COLO668 (cell line): ENCODE measurements around the gene PTPN11.

Experiments
- DNase-seq: peaks from one replicate; lab custom pipeline; 2025; ENCODE audit not compliant: unreplicated experiment; lab: John Stamatoyannopoulos, UW

PTPN11 gene

DNA sequence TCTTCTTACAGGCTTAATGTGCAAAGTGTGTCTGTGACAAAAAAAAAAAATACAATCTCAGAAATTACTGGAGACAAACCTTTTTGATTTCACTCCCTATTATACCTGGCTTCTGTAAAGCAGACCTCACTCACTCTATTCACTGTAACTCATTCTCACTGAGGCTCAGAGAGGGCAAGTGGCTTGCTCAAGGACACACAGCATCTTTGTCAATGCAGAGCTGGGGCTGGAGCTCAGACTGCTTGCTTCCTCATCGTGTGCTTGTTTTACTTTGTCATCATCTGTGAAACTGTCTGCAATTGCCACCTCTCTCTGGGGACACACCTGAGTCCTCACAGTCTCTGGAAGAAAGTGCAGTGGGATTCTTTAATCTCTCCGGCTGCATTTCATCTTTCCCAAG is 120.0 kb downstream of the PTPN11 start:
- no peak for DNase-seq

DNA sequence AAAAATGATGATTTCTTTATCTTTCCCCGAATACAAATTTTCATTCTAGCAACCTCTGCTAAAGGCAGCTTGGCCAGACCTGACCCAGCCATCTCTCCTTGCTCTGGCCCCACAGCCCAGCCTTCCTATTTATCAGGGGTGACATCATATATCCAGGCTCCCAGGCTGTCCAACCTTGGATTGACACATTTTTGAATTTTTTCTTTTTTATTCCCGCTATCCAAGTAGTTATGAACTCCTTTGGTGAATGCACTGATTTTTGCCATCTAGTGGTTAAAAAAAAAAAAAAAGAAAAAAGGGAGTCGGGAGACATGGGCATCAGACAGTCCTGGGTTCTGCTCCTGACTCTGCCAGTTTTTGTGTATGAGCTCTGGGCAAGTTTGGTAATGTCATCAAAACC is 120.5 kb downstream of the PTPN11 start:
- no peak for DNase-seq

DNA sequence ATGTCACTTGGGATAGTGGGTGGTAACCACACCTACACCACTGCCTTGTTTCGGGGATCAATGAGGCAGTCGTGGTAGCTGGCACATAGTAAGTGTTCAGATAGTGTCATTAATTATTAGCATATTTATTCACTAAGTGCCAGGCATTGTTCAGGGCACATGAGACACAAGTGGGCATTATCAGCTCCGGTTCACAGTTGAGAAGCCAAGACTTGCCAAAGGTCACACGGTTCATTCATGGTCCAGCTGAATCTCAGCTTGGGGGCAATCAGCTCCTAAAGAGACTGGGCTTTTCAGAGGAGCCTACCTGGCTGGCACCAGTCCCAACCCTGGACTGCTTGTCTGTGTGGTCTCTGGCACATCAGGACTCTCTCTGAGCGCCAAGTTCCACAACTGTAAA is 121.3 kb downstream of the PTPN11 start:
- no peak for DNase-seq

DNA sequence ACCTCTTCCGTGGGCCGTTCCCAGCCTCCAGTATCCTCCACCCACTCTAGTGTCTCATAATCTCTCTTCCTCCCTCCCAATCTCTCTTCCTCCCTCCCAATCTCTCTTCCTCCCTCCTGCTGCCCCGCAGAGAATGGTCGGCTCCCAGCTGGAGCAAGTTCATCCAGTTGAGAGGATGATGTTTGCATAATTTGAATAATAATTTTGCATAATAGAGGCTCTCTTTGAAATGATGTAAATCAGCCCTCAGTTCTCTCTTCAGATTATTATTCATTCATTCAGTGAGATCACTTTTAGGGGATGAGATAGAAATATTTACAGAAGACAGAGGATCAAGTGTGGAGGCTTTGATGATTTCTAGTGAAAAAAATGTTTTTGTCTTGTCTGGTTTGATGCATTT is 125.0 kb downstream of the PTPN11 start:
- DNase-seq: no peak

DNA sequence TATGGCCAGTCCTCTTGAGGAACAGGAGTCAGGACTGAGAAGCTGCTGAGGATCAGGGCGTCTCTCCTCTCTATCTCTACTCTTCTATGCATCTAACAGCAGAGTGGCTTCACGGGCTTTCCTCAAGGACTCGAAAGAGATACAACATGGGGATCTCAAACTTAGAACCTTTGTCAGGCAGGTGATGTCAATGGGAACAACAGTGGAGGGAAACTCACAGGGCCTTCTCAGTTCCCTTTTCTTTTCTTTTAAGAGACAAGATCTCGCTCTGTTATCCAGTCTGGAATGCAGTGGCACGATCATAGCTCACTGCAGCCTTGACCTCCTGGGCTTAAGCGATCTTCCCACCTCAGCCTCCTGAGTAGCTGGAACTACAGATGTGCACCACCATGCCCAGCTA is 127.6 kb downstream of the PTPN11 start:
- no peak for DNase-seq

DNA sequence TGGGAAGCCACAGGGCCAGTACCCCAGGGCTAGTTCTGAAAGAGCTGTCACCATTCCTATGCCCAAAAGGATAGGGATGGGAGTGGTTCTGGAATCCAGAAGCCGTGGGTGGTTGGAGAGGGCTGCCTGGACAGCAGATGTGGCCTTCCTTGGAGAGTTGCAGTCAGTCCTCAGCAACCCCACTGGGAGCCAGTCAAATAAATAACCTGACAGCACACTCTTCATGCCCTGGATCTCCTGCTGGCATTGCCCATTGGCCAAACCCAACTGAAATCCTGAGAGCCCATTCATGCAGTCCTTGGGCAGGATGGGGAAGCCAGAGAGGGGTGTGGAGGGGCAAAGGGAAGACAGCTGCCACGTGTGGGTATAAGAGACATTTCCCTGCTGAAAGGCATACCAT is 128.2 kb downstream of the PTPN11 start:
- DNase-seq: no peak

DNA sequence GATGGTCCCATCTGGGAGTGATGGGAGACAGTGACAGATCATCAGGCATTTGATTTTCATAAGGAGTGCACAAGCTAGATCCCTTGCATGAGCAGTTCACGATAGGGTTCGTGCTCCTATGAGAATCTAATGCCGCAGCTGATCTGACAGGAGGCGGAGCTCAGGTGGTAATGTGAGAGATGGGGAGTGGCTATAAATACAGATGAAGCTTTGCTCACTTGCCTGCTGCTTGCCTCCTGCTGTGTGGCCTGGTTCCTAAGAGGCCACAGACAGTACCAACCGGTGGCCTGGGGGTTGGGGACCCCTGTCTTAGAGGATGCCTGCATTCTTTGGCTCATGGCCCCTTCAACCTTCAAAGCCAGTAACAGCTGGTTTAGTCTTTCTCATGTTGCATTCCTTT is 130.3 kb downstream of the PTPN11 start:
- no peak for DNase-seq

DNA sequence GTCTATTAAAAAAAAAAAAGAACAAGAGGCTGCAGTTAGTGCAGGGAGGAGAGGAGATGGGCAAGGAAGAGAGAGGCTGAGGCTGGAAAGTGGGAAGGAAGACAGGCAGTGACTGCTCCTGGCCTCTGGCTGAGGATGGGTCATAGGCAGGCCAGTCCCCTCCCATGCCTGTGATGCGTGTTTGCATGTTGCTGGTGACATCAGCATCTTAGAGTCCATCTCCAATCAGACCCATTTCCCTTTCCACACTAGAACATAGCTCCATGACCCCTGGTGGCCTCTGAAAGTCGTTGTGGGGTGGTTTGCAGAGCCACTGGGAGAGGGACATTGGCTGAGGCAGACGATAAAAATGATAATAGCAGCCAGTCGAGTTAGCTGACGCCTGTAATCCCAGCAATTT is 132.9 kb downstream of the PTPN11 start:
- DNase-seq: no peak

DNA sequence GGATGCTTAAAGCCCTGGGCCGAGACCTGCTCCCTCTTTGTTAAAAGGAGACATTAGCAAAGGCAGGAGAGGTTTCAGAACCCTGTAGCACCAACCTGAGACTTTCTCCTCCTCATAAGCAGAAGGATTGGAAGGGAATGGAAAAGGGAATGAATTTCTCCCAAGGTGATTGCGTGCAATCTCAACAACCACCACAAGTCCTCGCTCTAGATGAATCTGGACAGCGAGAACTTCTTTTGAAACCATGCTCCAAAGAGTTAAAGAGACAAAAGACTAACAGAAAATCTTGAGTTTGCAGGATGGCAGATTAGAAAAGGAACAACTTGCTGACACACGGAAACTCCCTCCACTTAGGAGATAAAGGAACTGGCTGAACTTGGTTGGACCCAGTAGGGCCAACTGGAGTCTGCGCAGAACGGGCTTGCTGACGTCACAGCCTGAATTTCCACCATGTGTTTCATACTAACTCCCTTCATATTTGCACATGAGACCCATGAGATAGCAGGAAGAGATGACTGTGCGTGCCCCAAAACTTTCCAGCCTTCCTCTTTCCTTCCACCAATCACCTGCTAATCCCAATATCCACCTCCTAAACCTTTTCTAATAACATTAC is 137.0 kb downstream of the PTPN11 start:
- DNase-seq: no peak

DNA sequence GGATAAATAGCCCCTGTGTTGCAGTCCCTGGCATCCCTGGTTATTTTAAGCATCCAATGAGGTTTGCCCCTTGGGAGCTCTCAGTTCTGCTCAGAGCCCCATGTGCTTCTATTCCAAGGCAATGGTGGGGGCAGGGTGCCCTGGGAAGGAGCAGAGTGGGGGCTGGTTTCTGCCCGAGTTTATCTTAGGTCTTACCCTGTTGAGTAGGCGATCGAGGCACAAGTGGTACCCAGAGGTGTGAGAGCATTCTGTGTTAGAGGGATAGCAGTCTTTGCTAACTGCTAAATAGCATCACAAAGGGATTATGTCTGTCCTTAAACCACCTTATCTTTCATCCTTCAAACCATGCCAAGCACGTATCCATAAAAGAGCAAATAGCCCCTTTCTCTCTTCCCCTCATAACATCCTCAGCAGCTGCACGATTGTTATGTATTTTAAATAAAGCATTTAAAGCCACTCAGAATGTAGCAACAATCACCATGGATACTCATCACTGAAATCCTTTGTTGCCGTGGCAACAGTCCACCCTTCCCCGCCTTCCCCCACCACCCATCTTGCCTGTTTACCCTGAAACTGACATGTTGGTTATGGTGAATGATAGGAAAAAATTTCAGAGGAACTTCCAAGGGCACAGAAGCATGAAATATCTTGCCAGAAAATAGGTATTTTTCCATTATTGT is 139.3 kb downstream of the PTPN11 start:
- no peak for DNase-seq
